ENCODE measurements around the gene SGCA. TPM values are rescaled to one million over a fixed set of nuclear protein-coding genes. Genes with fewer than 3 reads are reported as not detected.
A peak's percentile ranks its signal among the peaks of the same experiment; 100 is the strongest.

The SGCA gene
- total and polyA plus RNA-seq, 2 of the 13 experiments (the other 11 are each of a cell fraction or from before 2014, with no cell fraction given), result not detected

DNA sequence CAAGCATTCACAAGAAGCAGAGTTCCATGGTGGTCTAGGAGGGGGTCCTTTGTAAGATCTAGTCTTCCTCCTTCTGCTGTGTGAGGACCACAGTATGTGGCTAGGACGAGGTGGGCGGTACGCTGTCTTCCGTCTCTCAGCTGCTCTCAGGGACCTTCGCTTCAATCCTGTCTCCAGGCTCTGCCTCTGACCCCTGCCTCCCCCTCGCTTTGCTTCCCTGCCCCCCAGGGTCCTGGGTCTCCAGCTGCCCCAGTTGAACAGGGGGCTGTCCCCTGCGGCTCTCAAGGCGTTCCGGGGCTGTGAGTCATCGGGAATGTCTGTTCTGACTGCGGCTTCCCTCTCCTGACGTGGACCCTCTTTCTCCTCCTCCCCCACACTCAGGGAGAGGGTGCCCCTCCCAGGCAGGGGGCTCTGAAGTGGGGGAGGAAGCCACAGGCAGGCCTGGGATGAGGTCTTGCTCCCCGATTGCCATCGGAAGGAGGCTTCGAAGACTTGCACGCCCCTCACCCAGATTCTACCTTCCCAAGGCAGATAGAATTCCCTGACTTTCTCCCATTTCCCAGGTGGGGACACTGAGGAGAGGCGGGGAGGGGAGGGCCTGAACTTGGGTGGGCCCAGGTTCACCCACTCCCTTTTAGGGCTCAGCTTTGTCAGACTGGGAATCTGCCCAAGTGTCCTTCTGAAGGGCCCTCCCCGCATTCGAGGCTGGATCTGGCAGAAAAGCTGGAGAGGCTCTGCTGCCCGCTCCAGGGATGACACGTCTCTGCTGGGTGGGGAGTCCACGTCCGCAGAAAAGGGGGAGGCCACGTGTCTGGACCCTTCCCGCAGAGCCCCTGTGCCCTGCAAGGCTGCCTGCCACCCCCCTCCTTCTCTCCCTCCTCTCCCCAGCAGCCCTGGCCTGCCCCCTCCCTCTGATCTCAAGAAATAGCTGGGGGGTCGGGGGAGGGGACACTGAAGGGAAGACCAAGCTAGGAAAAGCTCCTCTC lies 44.7 kb downstream of the SGCA start (continued):
- TF ChIP-seq, protein P1, sequence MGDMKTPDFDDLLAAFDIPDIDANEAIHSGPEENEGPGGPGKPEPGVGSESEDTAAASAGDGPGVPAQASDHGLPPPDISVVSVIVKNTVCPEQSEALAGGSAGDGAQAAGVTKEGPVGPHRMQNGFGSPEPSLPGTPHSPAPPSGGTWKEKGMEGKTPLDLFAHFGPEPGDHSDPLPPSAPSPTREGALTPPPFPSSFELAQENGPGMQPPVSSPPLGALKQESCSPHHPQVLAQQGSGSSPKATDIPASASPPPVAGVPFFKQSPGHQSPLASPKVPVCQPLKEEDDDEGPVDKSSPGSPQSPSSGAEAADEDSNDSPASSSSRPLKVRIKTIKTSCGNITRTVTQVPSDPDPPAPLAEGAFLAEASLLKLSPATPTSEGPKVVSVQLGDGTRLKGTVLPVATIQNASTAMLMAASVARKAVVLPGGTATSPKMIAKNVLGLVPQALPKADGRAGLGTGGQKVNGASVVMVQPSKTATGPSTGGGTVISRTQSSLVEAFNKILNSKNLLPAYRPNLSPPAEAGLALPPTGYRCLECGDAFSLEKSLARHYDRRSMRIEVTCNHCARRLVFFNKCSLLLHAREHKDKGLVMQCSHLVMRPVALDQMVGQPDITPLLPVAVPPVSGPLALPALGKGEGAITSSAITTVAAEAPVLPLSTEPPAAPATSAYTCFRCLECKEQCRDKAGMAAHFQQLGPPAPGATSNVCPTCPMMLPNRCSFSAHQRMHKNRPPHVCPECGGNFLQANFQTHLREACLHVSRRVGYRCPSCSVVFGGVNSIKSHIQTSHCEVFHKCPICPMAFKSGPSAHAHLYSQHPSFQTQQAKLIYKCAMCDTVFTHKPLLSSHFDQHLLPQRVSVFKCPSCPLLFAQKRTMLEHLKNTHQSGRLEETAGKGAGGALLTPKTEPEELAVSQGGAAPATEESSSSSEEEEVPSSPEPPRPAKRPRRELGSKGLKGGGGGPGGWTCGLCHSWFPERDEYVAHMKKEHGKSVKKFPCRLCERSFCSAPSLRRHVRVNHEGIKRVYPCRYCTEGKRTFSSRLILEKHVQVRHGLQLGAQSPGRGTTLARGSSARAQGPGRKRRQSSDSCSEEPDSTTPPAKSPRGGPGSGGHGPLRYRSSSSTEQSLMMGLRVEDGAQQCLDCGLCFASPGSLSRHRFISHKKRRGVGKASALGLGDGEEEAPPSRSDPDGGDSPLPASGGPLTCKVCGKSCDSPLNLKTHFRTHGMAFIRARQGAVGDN (CRISPR knock-in tag; IDR thresholded peaks at IDR 0.05), result peak; percentile 38; the same call in 1 of the 2 replicates
- TF ChIP-seq HMG20B (CRISPR knock-in tag; conservative IDR thresholded peaks at IDR 0.05) (no peak), ZNF337 (CRISPR knock-in tag; IDR thresholded peaks at IDR 0.05; ENCODE audit: borderline replicate concordance, low read depth) (no peak), FOXK2 (IDR thresholded peaks at IDR 0.05) (no peak), MEIS1 (CRISPR knock-in tag; IDR thresholded peaks at IDR 0.05; ENCODE audit: borderline replicate concordance) (peak; percentile 71; the same call in 1 of the 2 replicates), ZBTB3 (CRISPR knock-in tag; IDR thresholded peaks at IDR 0.05; ENCODE audit: borderline replicate concordance, low read depth) (0 out of 2 replicates have a peak, but pooled peaks have one; percentile 31), MXD1 (CRISPR knock-in tag; IDR thresholded peaks at IDR 0.05) (no peak), ZNF3 (CRISPR knock-in tag; IDR thresholded peaks at IDR 0.05) (no peak), BRF2 (CRISPR knock-in tag; IDR thresholded peaks at IDR 0.05) (no peak), ZC3H4 (CRISPR knock-in tag; IDR thresholded peaks at IDR 0.05; ENCODE audit: borderline replicate concordance) (no peak), SIX4 (CRISPR knock-in tag; IDR thresholded peaks at IDR 0.05) (no peak)
- TF ChIP-seq, protein P2, sequence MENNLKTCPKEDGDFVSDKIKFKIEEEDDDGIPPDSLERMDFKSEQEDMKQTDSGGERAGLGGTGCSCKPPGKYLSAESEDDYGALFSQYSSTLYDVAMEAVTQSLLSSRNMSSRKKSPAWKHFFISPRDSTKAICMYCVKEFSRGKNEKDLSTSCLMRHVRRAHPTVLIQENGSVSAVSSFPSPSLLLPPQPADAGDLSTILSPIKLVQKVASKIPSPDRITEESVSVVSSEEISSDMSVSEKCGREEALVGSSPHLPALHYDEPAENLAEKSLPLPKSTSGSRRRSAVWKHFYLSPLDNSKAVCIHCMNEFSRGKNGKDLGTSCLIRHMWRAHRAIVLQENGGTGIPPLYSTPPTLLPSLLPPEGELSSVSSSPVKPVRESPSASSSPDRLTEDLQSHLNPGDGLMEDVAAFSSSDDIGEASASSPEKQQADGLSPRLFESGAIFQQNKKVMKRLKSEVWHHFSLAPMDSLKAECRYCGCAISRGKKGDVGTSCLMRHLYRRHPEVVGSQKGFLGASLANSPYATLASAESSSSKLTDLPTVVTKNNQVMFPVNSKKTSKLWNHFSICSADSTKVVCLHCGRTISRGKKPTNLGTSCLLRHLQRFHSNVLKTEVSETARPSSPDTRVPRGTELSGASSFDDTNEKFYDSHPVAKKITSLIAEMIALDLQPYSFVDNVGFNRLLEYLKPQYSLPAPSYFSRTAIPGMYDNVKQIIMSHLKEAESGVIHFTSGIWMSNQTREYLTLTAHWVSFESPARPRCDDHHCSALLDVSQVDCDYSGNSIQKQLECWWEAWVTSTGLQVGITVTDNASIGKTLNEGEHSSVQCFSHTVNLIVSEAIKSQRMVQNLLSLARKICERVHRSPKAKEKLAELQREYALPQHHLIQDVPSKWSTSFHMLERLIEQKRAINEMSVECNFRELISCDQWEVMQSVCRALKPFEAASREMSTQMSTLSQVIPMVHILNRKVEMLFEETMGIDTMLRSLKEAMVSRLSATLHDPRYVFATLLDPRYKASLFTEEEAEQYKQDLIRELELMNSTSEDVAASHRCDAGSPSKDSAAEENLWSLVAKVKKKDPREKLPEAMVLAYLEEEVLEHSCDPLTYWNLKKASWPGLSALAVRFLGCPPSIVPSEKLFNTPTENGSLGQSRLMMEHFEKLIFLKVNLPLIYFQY (CRISPR knock-in tag; IDR thresholded peaks at IDR 0.05; ENCODE audit: borderline replicate concordance), result no peak
